HG02840 (cell line): ENCODE measurements around the gene ZNF175.
"Not testable (repeated sequence)": the region's sequence is repeated elsewhere in the genome, so short reads cannot be mapped to it uniquely, and the experiment has no call there.

Experiments
- ATAC-seq: cut with Tn5 transposase; IDR thresholded peaks from one replicate; pipeline ENCODE4 v1.9.1; 2021; ENCODE audit warnings: mild to moderate bottlenecking, moderate library complexity, moderate number of reproducible peaks; ENCODE audit not compliant: unreplicated experiment, low FRiP score

ZNF175 gene

GRCh38 chr19:51626675-51627074, 55.6 kb downstream of the ZNF175 start:
- no peak for ATAC-seq

- no peak for ATAC-seq
Measured at GRCh38 chr19:51627491-51628138, 56.5 kb downstream of the ZNF175 start.

- no peak for ATAC-seq
Measured at GRCh38 chr19:51628153-51628939, 57.3 kb downstream of the ZNF175 start.

GRCh38 chr19:51630315-51630714, 59.2 kb downstream of the ZNF175 start, which contains the start of gene SIGLEC5:
TSS of gene SIGLEC5 (minus strand) at chr19:51630401. CDS start at chr19:51630335, 66 bp downstream.
- not testable (repeated sequence) for ATAC-seq

- ATAC-seq = no peak
Measured at GRCh38 chr19:51632126-51632525, 61.0 kb downstream of the ZNF175 start.

GRCh38 chr19:51637362-51637978, 66.4 kb downstream of the ZNF175 start:
- no peak for ATAC-seq

GRCh38 chr19:51639916-51640315, 68.8 kb downstream of the ZNF175 start:
- no peak for ATAC-seq

- ATAC-seq = no peak
Measured at GRCh38 chr19:51640386-51640785, 69.3 kb downstream of the ZNF175 start.

- no peak for ATAC-seq
Measured at GRCh38 chr19:51641648-51642047, 70.6 kb downstream of the ZNF175 start.
